Ascending aorta (tissue), 2 donors: ENCODE measurements around the gene CENPP. TPM values are rescaled to one million over a fixed set of nuclear protein-coding genes. Genes with fewer than 3 reads are reported as not detected.

ENCODE experiments used
- DNase-seq, 2 donors: peaks; one replicate each; pipeline ENCODE4 v3.0.0-alpha.2; 2019; ENCODE audit warnings: low spot score in 2 of 2
- H3K27ac ChIP-seq, 2 donors: fragments of 200-600 bp; sonication (generic); one replicate each; pipeline ENCODE4 v1.5.1; 2016 to 2017; ENCODE audit warnings: mild to moderate bottlenecking in 1 of 2
- H3K27me3 ChIP-seq: fragments of 200-600 bp; sonication (generic); one replicate; pipeline ENCODE4 v1.5.1; 2017
- H3K36me3 ChIP-seq, 2 donors: fragments of 200-600 bp; sonication (generic); one replicate each; pipeline ENCODE4 v1.5.1; 2016
- H3K4me1 ChIP-seq, 2 donors: fragments of 200-600 bp; sonication (generic); one replicate each; pipeline ENCODE4 v1.5.1; 2016 to 2017; ENCODE audit warnings: mild to moderate bottlenecking in 1 of 2
- H3K4me3 ChIP-seq, 2 donors: fragments of 200-600 bp; sonication (generic); one replicate each; pipeline ENCODE4 v1.5.1; 2016 to 2017; ENCODE audit warnings: mild to moderate bottlenecking in 1 of 2
- H3K9me3 ChIP-seq, 2 donors: fragments of 200-600 bp; sonication (generic); one replicate each; pipeline ENCODE4 v1.5.1; 2016
- intact Hi-C: fragments of 100-400 bp; cut with DNase I; formaldehyde crosslinking; loops from one replicate; pipeline ENCODE4 v1.15.1; 2023
- total RNA-seq: library from RNA; depleted of rRNA; stranded (reverse); fragments of >200 nt; gene quantifications from one replicate; pipeline ENCODE4 v1.1.0, GENCODE V29; 2016
- TF ChIP-seq, protein P1 (sequence below), 3 experiments: fragments of 200-600 bp in 2 of 3; fragments of 450-650 bp in 1 of 3; sonication (generic) in 2 of 3; IDR thresholded peaks; one replicate each; pipeline ENCODE4 v1.5.1; 2016 to 2019; ENCODE audit warnings: antibody characterized with exemption in 3 of 3, mild to moderate bottlenecking in 1 of 3, moderate library complexity in 1 of 3

CENPP gene
- total RNA-seq, 1 donor from 2014 or later = 0.43 TPM

- H3K9me3 ChIP-seq = no peaks in the 10 kb centered on the region
- H3K27me3 ChIP-seq = no peaks in the 10 kb centered on the region
- DNase-seq = no peak
- TF ChIP-seq, protein P1, sequence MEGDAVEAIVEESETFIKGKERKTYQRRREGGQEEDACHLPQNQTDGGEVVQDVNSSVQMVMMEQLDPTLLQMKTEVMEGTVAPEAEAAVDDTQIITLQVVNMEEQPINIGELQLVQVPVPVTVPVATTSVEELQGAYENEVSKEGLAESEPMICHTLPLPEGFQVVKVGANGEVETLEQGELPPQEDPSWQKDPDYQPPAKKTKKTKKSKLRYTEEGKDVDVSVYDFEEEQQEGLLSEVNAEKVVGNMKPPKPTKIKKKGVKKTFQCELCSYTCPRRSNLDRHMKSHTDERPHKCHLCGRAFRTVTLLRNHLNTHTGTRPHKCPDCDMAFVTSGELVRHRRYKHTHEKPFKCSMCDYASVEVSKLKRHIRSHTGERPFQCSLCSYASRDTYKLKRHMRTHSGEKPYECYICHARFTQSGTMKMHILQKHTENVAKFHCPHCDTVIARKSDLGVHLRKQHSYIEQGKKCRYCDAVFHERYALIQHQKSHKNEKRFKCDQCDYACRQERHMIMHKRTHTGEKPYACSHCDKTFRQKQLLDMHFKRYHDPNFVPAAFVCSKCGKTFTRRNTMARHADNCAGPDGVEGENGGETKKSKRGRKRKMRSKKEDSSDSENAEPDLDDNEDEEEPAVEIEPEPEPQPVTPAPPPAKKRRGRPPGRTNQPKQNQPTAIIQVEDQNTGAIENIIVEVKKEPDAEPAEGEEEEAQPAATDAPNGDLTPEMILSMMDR (IDR thresholded peaks at IDR 0.05) = no peak
- H3K4me3 ChIP-seq = peak overlapping the region in 1 of 2 donors; percentile 51
- H3K4me1 ChIP-seq = peaks cover 0 to 35% of the 10 kb centered on the region in 2 donors
- peaks cover 0 to 3% of the 10 kb centered on the region in 2 donors for H3K36me3 ChIP-seq
- peak overlapping the region; percentile 90 to 92 for H3K27ac ChIP-seq
- intact Hi-C loops = loop anchor here (2.0 kb wide), 1 partner anchor 14 kb away; no protein-coding TSS in a partner anchor
Observed at GRCh38 chr9:92478783-92479182, 153.0 kb downstream of the CENPP start.

GRCh38 chr9:92479346-92479745 is 153.6 kb downstream of the CENPP start:
- no peaks in the 10 kb centered on the region for H3K36me3 ChIP-seq
- H3K27ac ChIP-seq = peak overlapping the region; percentile 90 to 92
- H3K4me1 ChIP-seq = peaks cover 0 to 37% of the 10 kb centered on the region in 2 donors
- TF ChIP-seq, protein P1 (IDR thresholded peaks at IDR 0.05) = no peak
- no peaks in the 10 kb centered on the region for H3K27me3 ChIP-seq
- peak overlapping the region in 1 of 2 donors; percentile 51 for H3K4me3 ChIP-seq
- H3K9me3 ChIP-seq = no peaks in the 10 kb centered on the region
- no peak for DNase-seq
- intact Hi-C loops = loop anchor here (2.0 kb wide), 1 partner anchor 15 kb away; no protein-coding TSS in a partner anchor

GRCh38 chr9:92480291-92480771 is 154.6 kb downstream of the CENPP start:
- Histone ChIP-seq H3K27ac (peak overlapping the region; percentile 90 to 92), H3K27me3 (no peaks in the 10 kb centered on the region), H3K36me3 (no peaks in the 10 kb centered on the region), H3K4me1 (peaks cover 0 to 37% of the 10 kb centered on the region in 2 donors), H3K9me3 (no peaks in the 10 kb centered on the region), H3K4me3 (peak overlapping the region; percentile 13 to 51)
- intact Hi-C loops = loop anchor here (2.0 kb wide), 1 partner anchor 20 kb away; no protein-coding TSS in a partner anchor
- TF ChIP-seq, protein P1 (IDR thresholded peaks at IDR 0.05) = no peak
- DNase-seq = peak in 1 of 2 donors; percentile 76

DNA sequence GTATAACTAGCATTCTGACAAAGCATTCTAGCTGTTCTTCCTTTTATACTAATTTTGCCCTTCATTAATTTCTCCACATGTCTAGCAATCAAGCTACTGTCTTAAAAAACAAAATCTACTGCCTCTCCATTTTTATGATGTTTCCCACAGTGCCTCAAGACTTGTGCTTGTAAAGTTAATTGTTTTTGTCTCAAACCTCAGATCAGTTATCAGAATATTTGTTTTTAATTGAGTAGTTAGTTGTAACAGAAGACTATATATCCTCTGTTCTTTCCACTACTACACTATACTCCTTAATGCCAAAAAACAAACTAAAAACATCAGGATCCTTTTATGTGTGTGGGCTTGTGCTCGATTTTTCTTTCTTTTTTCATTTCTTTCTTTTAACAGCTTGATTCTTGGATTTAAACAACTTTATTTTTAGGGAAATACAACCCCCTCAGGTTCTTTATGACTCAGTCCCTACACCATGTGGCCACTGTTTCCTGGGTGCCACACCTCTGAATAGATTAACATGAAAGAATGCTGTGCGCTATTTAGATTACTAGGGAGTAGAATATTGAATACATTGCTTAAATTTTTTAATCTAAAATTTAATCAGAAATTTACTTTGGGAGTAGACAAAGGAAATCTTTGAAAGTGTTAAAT is 155.4 kb downstream of the CENPP start:
- no peaks in the 10 kb centered on the region for H3K27me3 ChIP-seq
- H3K4me1 ChIP-seq = peaks cover 0 to 37% of the 10 kb centered on the region in 2 donors
- TF ChIP-seq, protein P1 (IDR thresholded peaks at IDR 0.05) = no peak
- DNase-seq = no peak
- peak overlapping the region; percentile 35 to 51 for H3K4me3 ChIP-seq
- H3K27ac ChIP-seq = peak overlapping the region; percentile 90 to 92
- intact Hi-C loops = loop anchor here (2.0 kb wide), 1 partner anchor 20 kb away; no protein-coding TSS in a partner anchor
- no peaks in the 10 kb centered on the region for H3K36me3 ChIP-seq
- no peaks in the 10 kb centered on the region for H3K9me3 ChIP-seq

GRCh38 chr9:92482329-92482728 is 156.6 kb downstream of the CENPP start, which contains the start of gene ASPN:
Gene ASPN, minus strand, starts transcription at chr9:92482506.
- TF ChIP-seq, protein P1 (IDR thresholded peaks at IDR 0.05) = no peak
- Histone ChIP-seq H3K27me3 (no peaks in the 10 kb centered on the region), H3K4me3 (peak within 1 kb of the TSS; percentile 35 to 51), H3K9me3 (no peaks in the 10 kb centered on the region), H3K36me3 (no peaks in the 10 kb centered on the region), H3K4me1 (peaks cover 0 to 34% of the 10 kb centered on the region in 2 donors), H3K27ac (peak within 1 kb of the TSS; percentile 90 to 92)
- intact Hi-C loops = no loop called here
- DNase-seq = no peak
